Prostate gland (tissue), 2 donors: Measurements from ENCODE around the gene DUS1L. TPM values are rescaled to one million over a fixed set of nuclear protein-coding genes. Genes with fewer than 3 reads are reported as not detected.

Experiments
- DNase-seq: peaks from one replicate; pipeline ENCODE4 v3.0.0-alpha.2; 2019; ENCODE audit warnings: low spot score
- H3K27ac ChIP-seq, 2 donors: fragments of 200-600 bp; sonication (generic); 2 replicates each; pipeline ENCODE4 v1.5.1; 2017 to 2019
- H3K27me3 ChIP-seq: fragments of 200-600 bp; sonication (generic); replicated peaks from 2 replicates; pipeline ENCODE4 v1.5.1; 2019; ENCODE audit not compliant: insufficient read depth
- H3K36me3 ChIP-seq, 2 donors: fragments of 200-600 bp; sonication (generic); 1 replicate in 1 of 2; 2 replicates in 1 of 2; pipeline versions ENCODE4 v1.5.1 to v1.8.1; 2017 to 2019
- H3K4me1 ChIP-seq: fragments of 200-600 bp; sonication (generic); replicated peaks from 2 replicates; pipeline ENCODE4 v1.5.1; 2019
- H3K4me3 ChIP-seq, 2 donors: fragments of 200-600 bp; sonication (generic); 2 replicates each; pipeline ENCODE4 v1.5.1; 2017 to 2019
- H3K9me3 ChIP-seq: fragments of 200-600 bp; sonication (generic); 2 replicates; pipeline ENCODE4 v1.5.1; 2017
- CTCF ChIP-seq, 4 experiments: fragments of 200-600 bp in 2 of 4; fragments of 450-650 bp in 2 of 4; sonication (generic) in 2 of 4; IDR thresholded peaks; 1 replicate in 3 of 4; 2 replicates in 1 of 4; pipeline ENCODE4 v1.5.1; 2016 to 2019; ENCODE audit warnings: antibody characterized with exemption in 4 of 4, mild to moderate bottlenecking in 2 of 4, moderate library complexity in 2 of 4
- POLR2A ChIP-seq: fragments of 450-650 bp; IDR thresholded peaks from one replicate; pipeline ENCODE4 v1.6.1; 2016; ENCODE audit warnings: antibody characterized with exemption, mild to moderate bottlenecking
- POLR2AphosphoS5 ChIP-seq: sonication (generic); formaldehyde crosslinking; IDR thresholded peaks from one replicate; pipeline ENCODE4 v1.6.1; 2017; ENCODE audit warnings: antibody characterized with exemption
- WGBS: methylation state at CpG from one replicate; pipeline ENCODE4 v1.1.5; 2018; 5-methylcytosine and 5-hydroxymethylcytosine counted together
- intact Hi-C: fragments of 100-400 bp; cut with DNase I; formaldehyde crosslinking; loops from one replicate; pipeline ENCODE4 v1.14.2; 2022
- total RNA-seq, 2 donors: library from RNA; depleted of rRNA; stranded (reverse); fragments of >200 nt; gene quantifications; one replicate each; pipeline ENCODE4 v1.1.0, GENCODE V29; 2016

Gene DUS1L
- total RNA-seq, 2 donors from 2014 or later = 95.9 to 119 TPM

- intact Hi-C loops = no loop called here
- no peaks in the 10 kb centered on the region for H3K9me3 ChIP-seq
- H3K27ac ChIP-seq = no peak overlapping the region
- 94% methylated on average over 24 of the region's 29 CpGs for WGBS
- TF ChIP-seq CTCF (IDR thresholded peaks at IDR 0.05) (no peak), POLR2A (no peak), POLR2AphosphoS5 (no peak)
- peaks cover 2% of the 10 kb centered on the region for H3K4me1 ChIP-seq
- H3K4me3 ChIP-seq = no peak overlapping the region
- no peak for DNase-seq
- peaks cover 79 to 96% of the 10 kb centered on the region in 2 donors for H3K36me3 ChIP-seq
- no peaks in the 10 kb centered on the region for H3K27me3 ChIP-seq
Measured at GRCh38 chr17:82090549-82091263, 25.1 kb upstream of the DUS1L start.

GRCh38 chr17:82089723-82090548 lies 24.3 kb upstream of the DUS1L start:
- H3K4me3 ChIP-seq = no peak overlapping the region
- TF ChIP-seq POLR2A (no peak), CTCF (IDR thresholded peaks at IDR 0.05) (no peak), POLR2AphosphoS5 (no peak)
- H3K4me1 ChIP-seq = no peaks in the 10 kb centered on the region
- intact Hi-C loops = no loop called here
- DNase-seq = no peak
- 88% methylated on average over 29 of the region's 29 CpGs for WGBS
- peaks cover 79 to 95% of the 10 kb centered on the region in 2 donors for H3K36me3 ChIP-seq
- peak overlapping the region in 1 of 2 donors; percentile 19 for H3K27ac ChIP-seq
- H3K9me3 ChIP-seq = no peaks in the 10 kb centered on the region
- H3K27me3 ChIP-seq = no peaks in the 10 kb centered on the region

GRCh38 chr17:82088838-82089722 lies 23.5 kb upstream of the DUS1L start:
- intact Hi-C loops = no loop called here
- TF ChIP-seq POLR2A (no peak), POLR2AphosphoS5 (no peak), CTCF (IDR thresholded peaks at IDR 0.05) (no peak)
- H3K27ac ChIP-seq = no peak overlapping the region
- WGBS = 88% methylated on average over 27 of the region's 47 CpGs
- DNase-seq = no peak
- H3K9me3 ChIP-seq = no peaks in the 10 kb centered on the region
- no peaks in the 10 kb centered on the region for H3K27me3 ChIP-seq
- H3K36me3 ChIP-seq = peaks cover 84 to 96% of the 10 kb centered on the region in 2 donors
- no peak overlapping the region for H3K4me3 ChIP-seq
- no peaks in the 10 kb centered on the region for H3K4me1 ChIP-seq

- Histone ChIP-seq H3K4me1 (no peaks in the 10 kb centered on the region), H3K4me3 (no peak overlapping the region), H3K36me3 (peaks cover 89 to 96% of the 10 kb centered on the region in 2 donors), H3K27ac (no peak overlapping the region), H3K27me3 (no peaks in the 10 kb centered on the region), H3K9me3 (no peaks in the 10 kb centered on the region)
- TF ChIP-seq CTCF (IDR thresholded peaks at IDR 0.05) (no peak), POLR2A (no peak), POLR2AphosphoS5 (no peak)
- intact Hi-C loops = no loop called here
- no peak for DNase-seq
- 94% methylated on average over 45 of the region's 48 CpGs for WGBS
Measured at GRCh38 chr17:82087961-82088837, 22.6 kb upstream of the DUS1L start.
